Measurements from ENCODE around the gene SH3BP2. TPM values are rescaled to one million over a fixed set of nuclear protein-coding genes. Genes with fewer than 3 reads are reported as not detected.

The SH3BP2 gene
- total RNA-seq, 4 donors from 2014 or later = 29.6 to 43.5 (median 36.7) TPM

DNA sequence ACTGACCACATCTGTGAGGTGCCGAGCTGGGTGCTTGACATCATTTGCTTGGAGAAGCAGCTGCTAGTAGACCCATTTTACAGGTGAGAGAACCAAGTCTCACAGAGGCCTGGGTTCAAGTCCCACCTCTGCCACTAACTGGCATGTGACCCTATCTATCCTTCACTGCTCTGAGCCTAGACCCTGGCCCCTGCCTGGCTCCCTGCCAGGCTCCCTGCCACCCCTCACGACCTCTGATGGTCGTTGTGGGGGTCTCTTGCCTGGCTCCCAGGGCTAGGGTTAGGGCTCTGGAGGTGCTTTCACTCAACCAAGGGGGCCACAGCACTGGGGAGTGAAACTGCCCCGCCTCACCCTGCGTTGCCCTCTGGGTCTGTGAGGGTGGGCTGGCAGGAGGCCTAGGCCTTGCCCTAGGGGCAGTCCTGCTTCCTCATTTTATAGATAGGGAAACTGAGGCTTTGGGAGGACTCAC is 43.5 kb downstream of the SH3BP2 start:
- Histone ChIP-seq H3K4me3 (replicated peaks in 1 of 3) (no peak overlapping the region), H3K9me3 (no peaks in the 10 kb centered on the region), H3K4me1 (peaks cover 0 to 18% of the 10 kb centered on the region in 2 donors), H3K36me3 (peaks cover 0 to 16% of the 10 kb centered on the region in 2 donors), H3K27me3 (no peaks in the 10 kb centered on the region), H3K27ac (peak overlapping the region in 1 of 3 donors; percentile 58)
- intact Hi-C loops (cut with DNase I) = no loop called here
- TF ChIP-seq POLR2A (IDR thresholded peaks at IDR 0.05) = no peak
- TF ChIP-seq, protein P1, sequence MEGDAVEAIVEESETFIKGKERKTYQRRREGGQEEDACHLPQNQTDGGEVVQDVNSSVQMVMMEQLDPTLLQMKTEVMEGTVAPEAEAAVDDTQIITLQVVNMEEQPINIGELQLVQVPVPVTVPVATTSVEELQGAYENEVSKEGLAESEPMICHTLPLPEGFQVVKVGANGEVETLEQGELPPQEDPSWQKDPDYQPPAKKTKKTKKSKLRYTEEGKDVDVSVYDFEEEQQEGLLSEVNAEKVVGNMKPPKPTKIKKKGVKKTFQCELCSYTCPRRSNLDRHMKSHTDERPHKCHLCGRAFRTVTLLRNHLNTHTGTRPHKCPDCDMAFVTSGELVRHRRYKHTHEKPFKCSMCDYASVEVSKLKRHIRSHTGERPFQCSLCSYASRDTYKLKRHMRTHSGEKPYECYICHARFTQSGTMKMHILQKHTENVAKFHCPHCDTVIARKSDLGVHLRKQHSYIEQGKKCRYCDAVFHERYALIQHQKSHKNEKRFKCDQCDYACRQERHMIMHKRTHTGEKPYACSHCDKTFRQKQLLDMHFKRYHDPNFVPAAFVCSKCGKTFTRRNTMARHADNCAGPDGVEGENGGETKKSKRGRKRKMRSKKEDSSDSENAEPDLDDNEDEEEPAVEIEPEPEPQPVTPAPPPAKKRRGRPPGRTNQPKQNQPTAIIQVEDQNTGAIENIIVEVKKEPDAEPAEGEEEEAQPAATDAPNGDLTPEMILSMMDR (IDR thresholded peaks at IDR 0.05) = no peak
- WGBS, 2 donors = 85% methylated on average over 4 of the region's 5 CpGs; no CpG with 5 or more reads in 1 of the 2 donors
- peak in 1 of 2 donors; percentile 2 for DNase-seq

GRCh38 chr4:2837110-2837903 is 44.4 kb downstream of the SH3BP2 start:
- peaks cover 0 to 18% of the 10 kb centered on the region in 2 donors for H3K4me1 ChIP-seq
- DNase-seq = peak in 1 of 2 donors; percentile 3
- intact Hi-C loops (cut with DNase I) = no loop called here
- no peaks in the 10 kb centered on the region for H3K27me3 ChIP-seq
- peaks cover 0 to 7% of the 10 kb centered on the region in 2 donors for H3K36me3 ChIP-seq
- H3K9me3 ChIP-seq = no peaks in the 10 kb centered on the region
- 56 to 69% methylated on average over 16 to 20 of the region's 20 CpGs for WGBS, 2 donors
- TF ChIP-seq, protein P1 (IDR thresholded peaks at IDR 0.05) = no peak
- no peak for TF ChIP-seq POLR2A (IDR thresholded peaks at IDR 0.05)
- H3K27ac ChIP-seq = peak overlapping the region in 2 of 3 donors; percentile 12 to 58
- no peak overlapping the region for H3K4me3 ChIP-seq (replicated peaks in 1 of 3)

- peak in 1 of 2 donors; percentile 24 for DNase-seq
- peaks cover 0 to 7% of the 10 kb centered on the region in 2 donors for H3K36me3 ChIP-seq
- H3K27ac ChIP-seq = peak overlapping the region in 2 of 3 donors; percentile 12 to 58
- 42 to 56% methylated on average over 8 of the region's 8 CpGs for WGBS, 2 donors
- no peaks in the 10 kb centered on the region for H3K9me3 ChIP-seq
- TF ChIP-seq, protein P1 (IDR thresholded peaks at IDR 0.05) = no peak
- TF ChIP-seq POLR2A (IDR thresholded peaks at IDR 0.05) = no peak
- intact Hi-C loops (cut with DNase I) = no loop called here
- no peaks in the 10 kb centered on the region for H3K27me3 ChIP-seq
- H3K4me3 ChIP-seq (replicated peaks in 1 of 3) = no peak overlapping the region
- peaks cover 3 to 22% of the 10 kb centered on the region in 2 donors for H3K4me1 ChIP-seq
Measured at GRCh38 chr4:2837904-2838496, 45.1 kb downstream of the SH3BP2 start.

GRCh38 chr4:2839060-2839459 is 46.2 kb downstream of the SH3BP2 start:
- TF ChIP-seq POLR2A (IDR thresholded peaks at IDR 0.05) = no peak
- TF ChIP-seq, protein P1 (IDR thresholded peaks at IDR 0.05) = no peak
- no peaks in the 10 kb centered on the region for H3K27me3 ChIP-seq
- peaks cover 4 to 22% of the 10 kb centered on the region in 2 donors for H3K4me1 ChIP-seq
- H3K27ac ChIP-seq = no peak overlapping the region
- no peaks in the 10 kb centered on the region for H3K9me3 ChIP-seq
- 92 to 94% methylated on average over 3 of the region's 3 CpGs for WGBS, 2 donors
- intact Hi-C loops (cut with DNase I) = no loop called here
- no peak for DNase-seq
- no peak overlapping the region for H3K4me3 ChIP-seq (replicated peaks in 1 of 3)
- no peaks in the 10 kb centered on the region for H3K36me3 ChIP-seq
